OCI-M2 (cell line): ENCODE data around the gene MAN1C1.

ENCODE experiments used
- DNase-seq: peaks from one replicate; lab custom pipeline; 2025; ENCODE audit not compliant: unreplicated experiment; lab: John Stamatoyannopoulos, UW

Gene MAN1C1

DNA sequence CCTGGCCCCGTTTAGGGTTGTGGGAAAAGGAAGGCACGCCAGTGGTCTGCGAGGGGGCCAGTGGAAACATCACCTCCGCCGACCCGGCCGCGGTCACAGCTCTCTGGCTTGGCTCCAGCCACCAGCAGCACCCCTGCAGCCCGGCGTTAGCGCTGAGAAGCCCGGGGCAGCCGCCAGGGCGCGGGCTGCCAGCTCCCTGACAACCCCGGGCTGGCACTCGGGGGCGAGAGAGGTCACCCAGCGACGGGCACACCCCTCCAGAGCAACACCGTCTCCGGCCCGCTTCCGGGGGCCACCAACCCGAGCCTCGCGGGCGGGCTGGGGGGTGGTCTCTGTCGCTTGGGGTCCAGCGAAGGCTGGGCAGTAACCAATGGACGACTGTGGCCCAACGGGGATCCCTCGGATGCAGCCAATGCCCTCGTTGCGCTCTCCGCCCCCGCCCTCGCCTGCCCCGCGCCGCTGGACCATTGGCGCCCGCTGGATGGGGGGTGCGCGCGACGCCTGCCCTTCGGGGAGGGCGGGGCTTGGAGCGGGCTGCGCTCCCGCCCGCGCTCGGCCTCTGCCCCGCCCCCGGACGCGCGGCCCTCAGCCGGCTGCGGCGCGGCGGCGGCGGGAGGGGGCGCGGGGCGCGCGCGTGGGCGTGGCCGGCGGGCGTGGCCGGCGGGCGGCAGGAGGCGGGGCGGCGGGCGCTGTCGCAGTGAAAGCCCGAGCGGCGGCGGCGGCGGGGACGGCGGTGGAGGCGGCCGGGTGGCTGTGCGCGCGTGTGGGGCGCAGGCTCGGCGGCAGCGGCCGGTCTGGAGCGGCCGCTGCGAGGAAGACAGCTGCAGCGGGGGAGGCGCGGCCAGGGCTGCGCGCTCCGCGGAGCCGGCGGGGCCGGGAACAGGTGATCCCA, at the start of gene MAN1C1:
TSS of gene MAN1C1 (plus strand) at position 697 of the 892 bp plus-strand sequence. CDS start 1,007 bp downstream, outside the sequence.
- peak; percentile 17 for DNase-seq

DNA sequence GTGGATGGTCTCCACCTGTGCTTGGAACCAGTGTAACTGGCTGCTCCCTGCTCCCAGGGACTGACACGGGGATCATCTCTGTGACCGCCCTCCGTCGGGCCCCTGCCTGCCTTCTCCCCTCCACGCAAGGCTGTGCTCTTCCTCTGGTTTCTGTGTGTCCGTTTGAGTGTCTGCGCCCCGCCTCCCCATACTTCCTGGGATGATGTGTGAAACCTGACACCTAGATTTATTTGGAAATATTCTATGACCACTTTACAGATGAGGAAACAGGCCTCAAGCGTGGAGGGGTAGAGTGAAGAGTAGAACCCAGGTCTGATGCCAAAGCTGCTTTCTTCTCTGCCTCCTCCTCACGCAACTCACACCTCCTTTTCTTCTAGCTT, 48.9 kb upstream of the MAN1C1 start:
- DNase-seq: no peak

DNA sequence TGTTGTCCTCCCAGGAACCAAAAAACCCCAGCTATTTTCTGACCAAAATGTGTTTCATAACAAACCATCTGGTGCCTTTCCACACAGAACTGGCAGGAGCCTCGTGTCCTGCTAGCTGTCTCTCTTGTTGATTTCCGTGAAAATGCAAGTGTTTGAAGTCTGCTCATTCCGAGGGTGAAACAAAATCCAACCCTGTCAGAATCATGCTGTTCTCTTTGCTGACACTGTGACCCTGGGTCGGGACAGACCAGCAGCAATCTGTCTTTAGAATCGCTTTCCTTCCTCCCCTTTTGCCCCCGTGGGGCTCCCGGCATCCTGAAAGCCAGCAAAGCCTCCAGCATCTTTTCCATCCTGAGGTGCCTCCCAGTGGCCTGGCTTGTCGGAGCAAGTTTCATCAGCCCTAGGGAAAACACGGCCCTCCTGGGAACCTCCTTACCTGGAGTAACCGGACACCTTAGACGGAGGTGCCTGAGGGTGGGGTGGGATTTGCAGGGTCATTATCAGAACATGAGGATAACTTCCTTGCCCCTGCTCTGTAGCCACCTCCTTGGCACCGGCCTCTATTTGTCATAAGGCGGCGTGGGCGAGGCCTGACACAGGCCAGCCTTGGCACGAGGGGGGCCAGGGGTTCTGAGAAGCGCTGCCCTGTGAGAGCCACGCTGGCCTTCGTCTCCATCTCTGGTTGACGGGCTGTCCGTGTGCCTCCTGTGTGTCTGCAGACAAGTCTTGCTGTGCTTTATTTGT, 48.3 kb upstream of the MAN1C1 start:
- DNase-seq: no peak

DNA sequence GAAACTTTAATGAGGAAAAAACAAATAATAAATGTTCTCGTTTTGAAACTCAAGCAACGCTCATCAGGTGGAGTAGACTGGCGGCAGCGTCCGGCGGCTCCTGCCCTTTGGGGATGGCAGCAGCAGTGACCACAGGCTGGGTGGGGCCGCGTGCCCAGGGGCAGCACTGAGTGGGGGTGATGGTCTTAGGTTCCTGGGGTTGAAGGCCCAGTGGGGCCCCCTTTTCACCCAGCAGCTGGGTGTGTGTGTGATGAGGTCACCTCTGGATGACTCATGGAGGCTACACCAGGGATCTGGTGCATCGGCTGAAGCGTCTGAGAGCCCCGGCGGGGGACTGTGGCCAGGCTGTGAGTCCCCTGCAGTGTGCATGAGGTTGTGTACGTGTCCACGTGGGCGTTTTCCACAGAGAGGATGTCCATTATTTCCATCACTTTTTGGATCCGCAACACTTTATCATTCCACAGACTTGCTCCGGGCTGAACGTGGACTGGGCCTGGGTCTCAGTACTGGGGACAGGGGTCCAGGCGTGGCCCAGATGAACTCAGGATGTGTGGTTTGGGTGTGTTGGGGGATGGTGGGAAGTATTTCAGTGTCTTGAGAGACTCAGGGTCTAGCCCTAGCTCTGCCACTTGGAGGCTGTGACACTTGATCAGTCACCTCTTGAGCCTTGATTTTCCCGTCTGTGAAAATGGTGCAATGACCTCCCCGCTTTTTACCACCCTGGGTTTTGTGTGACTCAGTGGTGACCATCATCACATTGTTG, 47.6 kb upstream of the MAN1C1 start:
- DNase-seq: no peak

DNA sequence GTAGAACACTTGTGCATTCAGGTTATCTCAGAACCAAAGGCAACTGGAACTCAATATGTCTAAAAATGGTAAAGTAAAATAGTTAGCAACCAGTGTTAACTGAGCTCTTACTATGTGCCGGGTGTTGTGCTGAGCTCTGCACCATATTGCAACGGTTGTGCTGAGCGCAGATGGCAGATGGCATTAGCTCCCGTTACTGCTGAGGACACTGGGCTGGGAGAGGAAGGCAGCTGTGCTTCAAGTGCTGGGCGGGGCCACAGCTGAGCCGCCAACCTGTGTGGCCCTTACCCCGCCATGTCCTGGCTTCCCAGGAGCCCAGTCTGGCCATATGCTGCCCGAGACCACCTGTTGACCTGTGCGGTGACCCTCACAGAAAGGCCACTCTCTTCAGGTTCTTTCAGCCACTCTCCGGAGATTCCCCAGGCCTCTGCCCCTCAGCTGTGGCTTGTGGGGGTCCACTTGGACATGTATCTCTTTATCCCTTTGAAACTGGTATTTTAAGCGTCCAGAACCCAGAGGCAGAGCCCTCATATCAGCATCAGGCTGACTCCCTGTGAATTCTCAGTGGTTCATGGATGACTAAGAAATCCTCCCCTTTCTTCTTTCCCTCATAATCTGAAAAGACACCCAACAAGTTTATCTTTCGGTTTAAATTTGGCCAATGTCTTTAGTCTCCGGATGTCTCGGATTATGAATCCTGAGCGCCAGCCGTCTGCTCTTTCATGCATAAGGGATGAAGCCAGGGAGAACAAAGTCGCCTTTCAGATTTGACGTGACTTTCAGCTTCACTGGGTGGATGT, 46.8 kb upstream of the MAN1C1 start:
- DNase-seq: no peak

DNA sequence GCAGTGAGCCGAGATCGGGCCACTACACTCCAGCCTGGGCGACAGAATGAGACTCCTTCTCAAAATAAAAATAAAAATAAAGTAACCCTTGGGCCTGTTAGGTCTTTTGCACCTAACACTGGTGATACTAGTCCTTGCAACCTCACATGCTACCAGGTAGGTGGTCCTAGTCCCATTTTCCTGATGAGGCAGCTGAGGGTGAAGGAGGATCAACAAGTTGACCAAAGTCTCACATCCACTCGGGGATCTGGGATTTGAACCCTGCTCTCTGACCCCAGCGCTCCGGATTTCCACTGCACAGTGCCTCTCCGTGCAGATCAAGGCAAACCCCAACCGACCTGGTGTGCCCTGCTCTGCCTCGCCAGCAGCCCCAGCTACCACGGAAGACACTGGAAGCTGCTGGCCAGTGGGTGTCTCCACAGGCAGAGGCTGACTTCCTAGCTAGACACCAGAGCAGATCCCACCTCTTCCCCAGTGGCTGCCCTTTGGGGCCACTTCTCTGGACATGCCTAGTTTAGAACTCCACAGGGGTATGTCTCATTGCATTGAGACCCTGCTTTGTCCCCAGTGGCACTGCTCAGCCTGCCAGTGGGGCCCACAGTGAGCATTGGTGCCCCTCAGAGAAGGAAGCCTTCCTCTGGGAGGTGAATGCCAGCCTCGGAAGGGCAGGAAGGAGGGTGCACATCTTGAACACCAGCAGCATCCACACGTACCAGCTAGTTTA, 45.6 kb upstream of the MAN1C1 start:
- DNase-seq: no peak

DNA sequence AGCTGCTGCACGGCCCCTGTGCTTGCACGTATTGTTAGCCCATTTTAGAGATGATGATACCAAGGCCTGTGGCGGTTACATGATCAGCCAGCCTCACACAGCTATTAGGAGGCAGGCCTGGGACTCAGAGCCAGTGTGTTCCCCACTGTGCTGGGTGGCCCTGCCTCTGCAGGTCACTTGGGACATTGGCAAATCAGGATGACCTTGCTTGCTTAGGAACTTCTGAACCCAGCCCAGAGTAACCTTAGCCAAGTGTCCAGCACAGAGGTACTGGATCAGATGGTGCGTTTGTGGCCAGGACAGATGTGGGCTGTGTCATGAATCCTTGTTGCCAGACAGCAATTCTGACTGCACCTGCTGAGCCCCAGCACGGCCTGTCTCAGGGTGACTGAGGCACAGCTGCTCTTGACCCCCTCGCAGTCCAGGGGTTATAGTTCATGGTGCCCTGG, 45.0 kb upstream of the MAN1C1 start:
- no peak for DNase-seq

DNA sequence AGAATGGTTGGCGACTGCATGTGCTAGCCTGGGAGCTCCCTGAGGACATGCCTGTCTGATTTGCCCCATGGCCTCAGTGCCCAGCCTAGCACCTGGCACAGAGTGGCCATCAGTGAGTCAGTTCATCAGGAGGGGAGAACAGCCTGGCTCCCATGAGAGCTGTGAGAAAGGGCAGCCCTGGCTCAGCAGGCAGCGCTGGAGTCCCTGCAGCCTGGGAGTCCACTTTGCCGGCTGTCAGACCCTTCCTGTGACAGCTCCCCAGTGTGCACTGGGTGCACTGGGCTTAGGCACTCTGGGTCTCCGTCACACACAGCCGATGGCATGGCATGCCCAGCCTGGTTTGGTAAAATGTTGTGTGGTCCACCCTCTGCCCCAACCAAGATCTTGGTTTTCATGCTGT, 44.5 kb upstream of the MAN1C1 start:
- DNase-seq: no peak

DNA sequence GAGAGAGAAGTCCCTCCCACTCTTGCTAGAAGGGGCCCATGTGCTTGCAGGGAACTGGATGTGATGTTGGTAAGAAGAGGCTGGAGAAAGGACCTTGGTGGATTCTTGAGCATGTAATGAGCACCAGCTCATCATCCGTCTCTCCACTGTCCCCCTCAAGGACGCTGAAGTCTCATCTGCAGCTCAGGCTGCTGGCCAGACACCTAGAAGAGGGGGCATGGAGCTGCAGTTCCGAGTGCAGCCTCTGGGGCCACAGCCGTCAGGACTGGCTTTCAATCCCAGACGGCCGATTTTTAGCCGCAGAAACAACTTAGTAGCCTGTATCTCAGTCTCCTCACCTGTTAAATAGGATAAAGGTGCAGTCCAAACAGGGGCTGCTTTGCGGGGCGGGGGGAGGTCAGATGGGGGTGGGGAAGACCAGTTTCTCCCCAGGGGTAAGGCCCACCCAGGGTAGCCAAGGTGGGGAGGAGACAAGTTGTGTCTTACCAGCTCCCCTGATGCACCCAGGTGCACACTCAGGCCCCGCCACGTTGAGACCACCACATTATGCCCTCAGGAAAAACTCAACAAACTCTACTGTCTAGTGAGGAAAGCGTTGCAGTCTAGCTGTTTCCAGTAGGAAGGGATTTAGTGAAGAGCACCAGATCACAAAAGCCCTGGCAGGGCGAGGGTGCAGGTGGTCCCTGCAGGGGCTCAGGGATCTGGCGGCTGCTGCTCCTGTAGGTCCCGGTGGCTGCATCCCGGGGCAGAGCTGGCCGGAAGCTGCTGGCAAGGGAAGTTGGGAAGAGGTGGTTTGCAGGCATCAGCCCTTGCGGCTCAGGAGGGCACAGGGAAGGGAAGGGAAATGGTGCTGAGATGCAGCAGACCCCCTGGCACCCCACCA, 43.6 kb upstream of the MAN1C1 start:
- DNase-seq: no peak

DNA sequence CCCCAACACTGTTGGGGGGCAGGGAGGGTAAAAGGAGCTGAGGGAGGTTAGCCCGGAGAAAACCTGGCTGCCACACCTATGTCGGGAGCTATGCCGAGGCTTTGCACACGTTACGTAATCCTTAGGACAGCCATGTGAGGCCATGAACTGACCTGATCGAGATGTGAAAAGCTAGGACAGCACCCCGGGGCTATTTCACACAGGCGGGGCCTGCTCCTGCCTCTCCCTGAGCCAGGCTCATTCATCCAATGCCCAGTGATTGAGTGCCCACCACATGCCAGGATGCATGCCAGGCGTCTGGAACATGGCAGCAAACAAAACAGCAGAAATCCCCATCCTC, 43.0 kb upstream of the MAN1C1 start:
- DNase-seq: no peak

DNA sequence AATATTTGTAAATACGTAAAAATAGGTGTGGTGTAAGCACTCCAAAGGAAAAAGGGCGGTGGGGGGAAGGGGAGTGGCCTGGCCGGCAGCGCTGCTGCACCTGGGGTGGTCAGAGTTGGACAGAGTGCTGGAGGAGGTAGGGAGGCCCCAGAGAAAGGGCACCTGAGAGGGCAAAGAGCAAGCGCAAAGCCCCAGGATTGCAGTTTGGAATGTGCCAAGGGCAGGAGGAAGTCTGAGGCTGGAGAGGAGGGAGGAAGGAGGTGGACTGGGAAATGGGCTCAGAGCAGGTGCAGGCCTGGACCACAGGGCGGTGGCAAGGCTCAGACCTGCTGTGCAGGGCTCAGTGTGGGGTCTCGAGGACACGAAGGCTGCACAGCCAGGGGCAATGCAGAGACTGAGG, 42.6 kb upstream of the MAN1C1 start:
- DNase-seq: no peak

DNA sequence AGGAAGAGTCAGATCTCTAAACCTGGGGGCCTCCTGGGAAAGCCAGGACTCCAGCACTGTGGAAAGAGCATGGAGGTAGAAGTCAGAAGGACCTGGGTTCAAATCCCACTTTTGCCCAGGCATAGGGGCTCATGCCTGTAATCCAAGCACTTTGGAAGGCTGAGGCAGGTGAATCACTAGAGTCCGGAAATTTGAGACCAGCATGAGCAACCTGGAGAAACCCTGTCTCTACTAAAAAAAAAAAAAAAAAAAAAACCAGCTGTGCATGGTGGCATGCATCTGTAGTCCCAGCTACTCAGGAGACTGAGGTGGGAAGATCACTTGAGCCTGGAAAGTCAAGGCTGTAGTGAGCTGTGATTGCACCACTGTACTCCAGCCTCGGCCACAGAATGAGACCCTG, 41.4 kb upstream of the MAN1C1 start:
- DNase-seq: no peak

DNA sequence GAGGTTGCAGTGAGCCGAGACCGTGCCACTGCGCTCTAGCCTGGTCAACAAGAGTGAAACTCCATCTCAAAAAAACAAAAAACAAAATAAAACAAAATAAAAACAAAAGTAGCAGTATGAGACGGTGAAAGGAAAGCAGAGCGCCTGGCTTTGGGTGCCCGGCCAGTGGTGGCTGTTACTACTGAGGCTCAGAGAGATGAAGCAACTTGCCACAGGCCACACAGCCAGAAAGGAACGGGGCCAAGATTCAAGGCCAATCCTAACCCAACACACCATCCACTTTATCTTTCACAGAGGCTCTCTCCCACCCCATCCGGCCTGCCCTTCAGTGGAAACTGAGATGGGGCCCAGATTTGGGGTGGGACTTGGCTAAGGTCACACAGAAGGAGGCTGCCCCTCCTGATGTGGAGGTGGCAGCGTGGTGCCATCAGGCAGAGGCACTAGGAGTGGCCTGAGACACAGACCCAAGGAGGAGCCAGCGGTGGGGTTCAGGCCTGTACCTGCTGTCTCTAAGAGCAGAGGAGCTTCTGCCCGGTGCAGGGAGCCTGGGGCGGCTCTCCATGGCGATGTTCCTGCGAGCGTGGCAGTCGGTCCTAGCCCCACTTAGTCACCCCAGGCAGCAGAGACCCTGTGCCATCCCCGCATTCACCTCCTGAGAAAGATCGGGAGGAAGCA, 40.0 kb upstream of the MAN1C1 start:
- no peak for DNase-seq

DNA sequence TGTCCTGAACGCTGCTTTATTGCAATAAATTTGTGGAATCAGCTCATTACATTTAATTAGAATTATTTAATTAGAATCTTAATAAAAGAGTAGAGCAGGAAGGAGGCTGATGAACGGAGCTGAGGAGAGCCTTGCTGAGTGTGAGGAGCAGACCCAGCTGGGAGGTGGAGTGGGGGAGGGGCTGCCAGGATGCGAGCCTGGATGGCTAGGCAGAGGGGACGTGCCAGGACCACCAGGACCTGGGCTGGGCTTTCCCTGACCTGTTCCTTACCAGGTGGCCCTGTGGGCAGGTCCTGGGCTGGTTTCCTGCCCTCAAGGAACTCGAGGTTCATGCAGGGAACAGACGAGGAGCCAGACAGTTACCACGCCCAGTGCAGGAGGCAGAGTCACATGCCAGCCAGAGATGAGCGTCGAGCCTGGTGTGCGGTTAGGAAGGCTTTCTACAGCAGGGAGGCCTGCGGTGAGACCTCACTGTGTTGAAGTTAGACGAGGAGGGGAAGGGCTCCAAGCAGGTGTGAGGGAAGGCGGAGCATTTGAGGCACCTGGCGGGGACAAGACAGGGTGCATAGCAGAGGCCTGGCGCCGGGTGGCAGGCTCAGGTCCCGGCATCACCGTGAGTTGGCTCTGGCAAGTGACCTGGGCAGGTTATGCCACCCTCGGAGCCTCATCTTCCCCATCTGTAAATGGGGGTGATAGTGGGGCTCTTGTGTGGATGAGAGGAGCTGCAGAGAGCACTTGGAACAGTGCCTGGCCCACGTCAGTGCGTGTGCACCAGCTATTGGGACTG, 39.3 kb upstream of the MAN1C1 start:
- DNase-seq: no peak

DNA sequence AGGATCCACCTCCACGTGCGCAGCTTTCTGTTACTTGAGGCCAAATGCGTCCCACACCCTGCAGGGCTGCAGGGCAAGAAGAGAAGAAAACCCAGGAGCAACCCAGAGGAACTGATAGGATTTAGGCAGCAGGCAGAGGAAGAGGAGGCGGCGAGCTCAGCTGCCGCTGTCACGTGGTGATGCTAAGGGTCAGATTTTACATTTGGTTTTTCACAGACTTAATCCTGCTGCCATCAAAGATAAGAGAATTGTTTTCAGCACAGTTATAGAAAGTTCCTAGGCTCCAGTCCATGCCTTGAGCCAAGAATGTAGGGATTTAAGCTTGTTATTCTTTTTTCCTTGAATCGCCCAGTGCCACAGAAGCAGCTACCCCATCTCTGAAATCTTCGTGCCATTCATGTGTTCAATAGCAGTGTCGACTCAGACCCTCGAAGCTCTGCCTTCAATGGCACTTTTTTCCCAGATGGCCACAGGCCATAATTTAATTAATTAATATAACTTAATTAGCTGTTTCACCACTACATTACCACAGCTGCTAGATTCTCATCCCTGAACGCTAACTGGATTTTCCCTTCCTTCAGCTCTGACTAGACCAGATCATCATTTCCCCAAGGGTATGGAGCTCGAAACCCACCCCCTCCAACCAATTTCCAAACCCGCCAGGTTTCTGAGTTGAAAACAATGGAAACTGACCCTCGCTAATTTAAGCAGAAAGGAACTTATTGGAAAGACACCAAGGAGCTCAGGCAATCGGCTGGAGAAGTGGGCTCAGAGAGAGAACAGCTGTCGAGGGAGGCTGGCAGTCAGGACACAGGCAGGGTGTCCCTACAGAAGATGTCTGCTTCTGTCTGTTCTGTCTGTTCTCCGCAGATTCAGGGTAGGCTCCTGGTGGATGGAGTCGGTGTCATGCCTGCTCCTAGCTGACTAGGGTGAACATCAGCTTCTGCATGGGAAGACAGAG, 37.0 kb upstream of the MAN1C1 start:
- no peak for DNase-seq

DNA sequence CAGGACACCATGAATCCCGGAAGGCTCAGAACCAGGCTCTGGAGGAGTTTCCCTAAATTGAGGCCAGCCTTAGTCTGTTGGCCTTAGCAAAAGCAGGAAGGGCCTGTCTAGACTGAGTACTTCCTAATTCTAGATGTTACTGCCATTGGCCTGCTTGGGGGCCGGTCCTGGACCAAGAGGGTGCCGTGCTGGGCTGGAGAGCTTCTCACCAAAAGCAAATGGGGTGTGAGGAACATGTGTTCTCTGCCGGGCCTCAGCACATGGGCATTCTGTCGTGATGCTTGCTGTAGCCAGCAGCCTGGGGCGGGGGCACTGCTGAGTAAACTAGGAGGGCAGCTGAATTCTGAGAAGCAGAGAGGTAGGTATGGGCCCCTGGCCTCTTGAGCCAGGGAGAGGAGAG, 35.7 kb upstream of the MAN1C1 start:
- DNase-seq: no peak

DNA sequence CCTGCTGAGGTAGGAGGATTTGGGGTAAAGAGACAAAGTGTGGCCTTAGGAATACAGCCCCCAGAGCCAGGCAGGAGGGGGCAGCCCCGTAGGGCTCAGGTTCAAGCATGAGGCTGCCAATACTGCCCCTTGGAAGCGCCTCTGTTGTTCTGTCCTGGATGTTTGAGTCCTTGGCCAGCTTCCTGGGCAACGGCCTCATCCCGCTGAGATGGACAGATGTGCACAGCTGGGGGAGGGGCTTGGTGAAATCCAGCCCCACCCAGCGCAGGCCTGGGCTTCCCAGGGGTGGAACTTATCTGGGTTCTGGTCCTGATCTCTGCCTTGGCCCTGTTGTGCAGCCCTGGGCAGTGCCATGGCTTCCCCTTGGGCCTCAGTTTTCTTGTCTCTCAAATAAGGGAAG, 34.8 kb upstream of the MAN1C1 start:
- no peak for DNase-seq
